Esophagus muscularis mucosa (tissue), 4 donors: ENCODE measurements around the gene MSANTD1. TPM values are rescaled to one million over a fixed set of nuclear protein-coding genes. Genes with fewer than 3 reads are reported as not detected.
"Not testable (repeated sequence)": the region's sequence is repeated elsewhere in the genome, so short reads cannot be mapped to it uniquely, and the experiment has no call there.

Experiments used
- DNase-seq: peaks from one replicate; pipeline ENCODE4 v3.0.0-alpha.2; 2017; ENCODE audit errors: extremely low spot score
- H3K27ac ChIP-seq, 4 donors: fragments of 200-600 bp; sonication (generic); replicated peaks in 1 of 4; 1 replicate in 3 of 4; 2 replicates in 1 of 4; pipeline ENCODE4 v1.5.1; 2016 to 2019; ENCODE audit warnings: mild to moderate bottlenecking in 1 of 4
- H3K27me3 ChIP-seq, 4 donors: fragments of 200-600 bp; sonication (generic); one replicate each; pipeline versions ENCODE4 v1.5.1 to v1.6.0; 2016 to 2019
- H3K36me3 ChIP-seq, 4 donors: fragments of 200-600 bp; sonication (generic); one replicate each; pipeline ENCODE4 v1.5.1; 2016 to 2019
- H3K4me1 ChIP-seq, 4 donors: fragments of 200-600 bp; sonication (generic); one replicate each; pipeline ENCODE4 v1.5.1; 2016 to 2019
- H3K4me3 ChIP-seq, 4 donors: fragments of 200-600 bp; sonication (generic); 1 replicate in 2 of 4; 2 replicates in 2 of 4; pipeline ENCODE4 v1.5.1; 2016 to 2019; ENCODE audit warnings: mild to moderate bottlenecking in 4 of 4, moderate library complexity in 1 of 4
- H3K9me3 ChIP-seq, 4 donors: fragments of 200-600 bp; sonication (generic); 1 replicate in 3 of 4; 2 replicates in 1 of 4; pipeline ENCODE4 v1.5.1; 2016 to 2019
- EP300 ChIP-seq: sonication (generic); formaldehyde crosslinking; IDR thresholded peaks from one replicate; pipeline ENCODE4 v1.6.1; 2017; ENCODE audit warnings: antibody characterized with exemption
- POLR2A ChIP-seq: fragments of 450-650 bp; IDR thresholded peaks from one replicate; pipeline ENCODE4 v1.6.1; 2017; ENCODE audit warnings: antibody characterized with exemption, moderate library complexity, mild to moderate bottlenecking, low read depth
- POLR2AphosphoS5 ChIP-seq, 2 donors: sonication (generic); formaldehyde crosslinking; IDR thresholded peaks; one replicate each; pipeline ENCODE4 v1.6.1; 2017; ENCODE audit warnings: antibody characterized with exemption in 2 of 2
- WGBS: methylation state at CpG from one replicate; pipeline ENCODE4 v1.1.5; 2018; 5-methylcytosine and 5-hydroxymethylcytosine counted together
- intact Hi-C: fragments of 100-400 bp; cut with DNase I; formaldehyde crosslinking; loops from one replicate; pipeline ENCODE4 v1.15.1; 2023
- total RNA-seq, 4 donors: library from RNA; depleted of rRNA; stranded (reverse); fragments of >200 nt; gene quantifications; one replicate each; pipeline versions ENCODE4 v1.1.0 to v1.2.1, GENCODE V29; 2016
- TF ChIP-seq, protein P1 (sequence below), 3 experiments: fragments of 200-600 bp in 2 of 3; fragments of 450-650 bp in 1 of 3; sonication (generic) in 2 of 3; IDR thresholded peaks; one replicate each; pipeline ENCODE4 v1.5.1; 2017 to 2019; ENCODE audit warnings: antibody characterized with exemption in 3 of 3, mild to moderate bottlenecking in 2 of 3, moderate library complexity in 1 of 3

The MSANTD1 gene
- total RNA-seq, 4 donors from 2014 or later = 0.06 to 0.83 (median 0.40) TPM

DNA sequence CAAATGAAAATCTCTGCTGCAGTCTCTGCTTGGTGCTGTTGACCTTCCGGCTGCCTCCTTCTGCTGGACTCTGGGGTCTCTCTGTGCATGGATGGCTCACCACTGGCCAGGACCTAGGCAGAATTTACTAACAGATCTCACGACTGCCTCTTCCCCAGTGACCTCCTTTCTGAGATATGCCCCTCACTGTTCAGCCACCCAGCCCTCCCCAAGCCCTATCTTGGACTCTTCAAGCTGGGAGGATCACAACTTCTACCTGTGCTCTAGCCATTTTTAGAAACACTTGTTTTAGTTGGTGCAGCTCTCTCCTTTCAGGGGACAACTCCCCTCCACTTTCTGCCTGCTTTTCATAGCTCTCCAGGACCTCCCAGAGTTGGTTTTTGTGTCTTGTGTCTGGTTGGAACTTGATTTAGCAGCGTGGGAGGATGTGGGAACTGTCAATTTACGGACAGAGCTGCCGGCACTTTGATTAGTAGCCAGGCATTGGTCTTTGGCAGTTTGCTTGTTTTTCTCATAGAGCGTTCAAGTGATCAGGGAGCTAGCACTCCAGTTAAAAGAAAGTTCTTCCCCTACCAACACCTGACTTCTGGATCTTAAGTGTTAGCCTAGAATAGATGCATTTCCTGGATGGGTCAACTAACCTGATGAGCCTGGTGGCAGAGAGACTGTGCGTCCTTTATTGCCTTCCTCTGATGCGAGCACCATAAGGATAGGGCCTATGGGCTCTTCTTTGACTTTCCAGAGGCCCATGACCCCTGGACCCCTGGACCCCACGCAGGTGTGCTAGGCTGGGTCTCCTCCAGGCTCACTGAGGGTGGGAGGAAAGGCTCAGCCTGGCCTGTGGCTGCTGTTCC, 50.4 kb downstream of the MSANTD1 start:
- no peak overlapping the region for H3K4me3 ChIP-seq
- peaks cover 14 to 55% (median 43%) of the 10 kb centered on the region in 4 donors for H3K4me1 ChIP-seq
- DNase-seq = no peak
- no peaks in the 10 kb centered on the region for H3K36me3 ChIP-seq
- H3K27me3 ChIP-seq = no peaks in the 10 kb centered on the region
- WGBS = 60% methylated on average over 9 of the region's 9 CpGs
- H3K9me3 ChIP-seq = peaks cover 0 to 8% (median 5%) of the 10 kb centered on the region in 4 donors
- TF ChIP-seq EP300 (no peak), POLR2A (no peak), POLR2AphosphoS5 (IDR thresholded peaks at IDR 0.05) (no peak)
- TF ChIP-seq, protein P1, sequence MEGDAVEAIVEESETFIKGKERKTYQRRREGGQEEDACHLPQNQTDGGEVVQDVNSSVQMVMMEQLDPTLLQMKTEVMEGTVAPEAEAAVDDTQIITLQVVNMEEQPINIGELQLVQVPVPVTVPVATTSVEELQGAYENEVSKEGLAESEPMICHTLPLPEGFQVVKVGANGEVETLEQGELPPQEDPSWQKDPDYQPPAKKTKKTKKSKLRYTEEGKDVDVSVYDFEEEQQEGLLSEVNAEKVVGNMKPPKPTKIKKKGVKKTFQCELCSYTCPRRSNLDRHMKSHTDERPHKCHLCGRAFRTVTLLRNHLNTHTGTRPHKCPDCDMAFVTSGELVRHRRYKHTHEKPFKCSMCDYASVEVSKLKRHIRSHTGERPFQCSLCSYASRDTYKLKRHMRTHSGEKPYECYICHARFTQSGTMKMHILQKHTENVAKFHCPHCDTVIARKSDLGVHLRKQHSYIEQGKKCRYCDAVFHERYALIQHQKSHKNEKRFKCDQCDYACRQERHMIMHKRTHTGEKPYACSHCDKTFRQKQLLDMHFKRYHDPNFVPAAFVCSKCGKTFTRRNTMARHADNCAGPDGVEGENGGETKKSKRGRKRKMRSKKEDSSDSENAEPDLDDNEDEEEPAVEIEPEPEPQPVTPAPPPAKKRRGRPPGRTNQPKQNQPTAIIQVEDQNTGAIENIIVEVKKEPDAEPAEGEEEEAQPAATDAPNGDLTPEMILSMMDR (IDR thresholded peaks at IDR 0.05) = no peak
- H3K27ac ChIP-seq = peak overlapping the region in 1 of 4 donors; percentile 15
- intact Hi-C loops = no loop called here

DNA sequence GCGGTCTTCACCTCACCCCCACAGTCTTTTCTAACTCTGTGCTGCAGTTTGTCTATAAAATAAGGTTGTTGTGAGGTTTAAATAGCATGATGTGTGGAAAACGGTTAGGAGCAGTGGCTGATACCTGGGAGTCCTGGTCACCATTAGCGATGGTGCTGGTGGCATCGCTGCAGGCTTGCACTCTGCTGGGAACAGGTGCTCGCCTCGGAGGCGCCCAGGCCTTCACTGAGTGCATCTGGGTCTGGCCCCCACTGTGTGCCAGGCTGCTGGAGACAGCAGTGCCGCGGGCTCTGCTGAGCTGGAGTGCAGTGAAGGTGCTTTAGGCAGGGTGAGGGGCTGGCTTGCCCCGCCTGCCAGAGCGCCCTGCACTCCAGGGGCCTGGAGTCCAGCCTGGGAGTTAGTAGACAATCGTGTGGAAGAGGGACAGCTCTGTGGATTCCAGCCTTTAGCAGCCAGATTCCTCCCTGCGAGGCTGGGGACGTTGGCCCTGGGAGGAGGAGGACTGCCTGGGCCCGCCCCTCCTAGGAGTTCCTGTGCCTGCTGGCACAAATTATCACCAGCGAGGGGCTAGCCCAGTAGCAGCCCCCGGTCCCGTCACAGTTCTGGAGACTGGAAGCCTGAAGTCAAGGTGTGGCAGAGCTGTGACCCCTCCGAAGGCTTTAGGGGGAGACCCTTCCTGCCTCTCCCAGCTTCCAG, 51.2 kb downstream of the MSANTD1 start:
- Histone ChIP-seq H3K36me3 (no peaks in the 10 kb centered on the region), H3K9me3 (peaks cover 0 to 8% (median 5%) of the 10 kb centered on the region in 4 donors), H3K4me1 (peaks cover 21 to 57% (median 46%) of the 10 kb centered on the region in 4 donors), H3K4me3 (no peak overlapping the region), H3K27ac (no peak overlapping the region), H3K27me3 (no peaks in the 10 kb centered on the region)
- 78% methylated on average over 15 of the region's 19 CpGs for WGBS
- TF ChIP-seq POLR2A (no peak), EP300 (no peak), POLR2AphosphoS5 (IDR thresholded peaks at IDR 0.05) (no peak)
- TF ChIP-seq, protein P1 (IDR thresholded peaks at IDR 0.05) = no peak
- no peak for DNase-seq
- intact Hi-C loops = no loop called here

DNA sequence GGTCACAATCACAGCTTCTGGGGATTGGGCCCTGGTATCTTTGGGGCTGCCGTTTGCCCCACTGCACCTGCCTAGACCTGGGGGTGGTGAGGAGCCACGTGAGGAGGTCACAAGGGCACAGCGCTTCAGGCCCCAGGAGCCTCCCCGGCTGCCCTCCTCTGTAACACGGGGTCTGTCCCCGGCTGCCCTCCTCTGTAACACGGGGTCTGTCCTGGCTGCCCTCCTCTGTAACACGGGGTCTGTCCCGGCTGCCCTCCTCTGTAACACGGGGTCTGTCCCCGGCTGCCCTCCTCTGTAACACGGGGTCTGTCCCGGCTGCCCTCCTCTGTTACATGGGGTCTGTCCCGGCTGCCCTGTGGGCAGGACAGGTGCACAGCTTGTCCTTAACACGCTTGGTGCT, 51.9 kb downstream of the MSANTD1 start:
- H3K27ac ChIP-seq, H3K27me3 ChIP-seq, H3K9me3 ChIP-seq, H3K36me3 ChIP-seq, H3K4me3 ChIP-seq, intact Hi-C loops, DNase-seq: not testable (repeated sequence)
- peaks cover 29 to 64% (median 53%) of the 10 kb centered on the region in 4 donors for H3K4me1 ChIP-seq
- 91% methylated on average over 14 of the region's 15 CpGs for WGBS

DNA sequence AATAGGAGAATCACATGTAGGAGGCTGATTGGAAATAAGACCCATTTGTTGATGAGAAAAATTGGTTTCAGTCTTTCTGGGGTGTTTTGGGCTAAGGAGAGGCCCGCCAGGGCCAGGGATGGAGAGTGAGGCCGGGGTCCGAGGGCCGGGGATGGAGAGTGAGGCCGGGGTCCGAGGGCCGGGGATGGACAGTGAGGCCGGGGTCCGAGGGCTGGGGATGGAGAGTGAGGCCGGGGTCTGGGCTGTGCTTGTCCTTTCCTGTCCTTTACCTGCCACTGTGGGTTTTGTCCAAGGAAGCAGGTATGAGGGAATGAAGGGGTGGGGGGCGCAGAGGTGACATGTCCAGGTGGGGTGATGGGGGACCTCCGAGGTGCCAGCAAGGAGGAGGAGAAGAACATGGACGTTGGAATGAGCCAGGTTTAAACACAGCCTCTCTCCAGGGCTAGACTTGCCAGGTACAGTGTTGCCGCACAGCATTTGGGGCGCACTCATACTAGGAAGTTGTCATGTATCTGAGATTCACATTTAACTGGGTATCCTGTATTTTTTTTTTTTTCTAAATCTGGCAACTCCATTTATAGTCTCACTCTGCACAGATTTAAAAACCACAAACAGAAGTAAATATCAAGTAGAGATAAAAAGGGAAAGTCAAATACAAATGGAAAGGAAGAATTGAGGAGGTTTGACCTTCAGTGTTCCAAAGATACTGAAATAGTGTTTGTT, 52.7 kb downstream of the MSANTD1 start:
- H3K36me3 ChIP-seq = no peaks in the 10 kb centered on the region
- H3K4me1 ChIP-seq = peaks cover 34 to 72% (median 60%) of the 10 kb centered on the region in 4 donors
- no peak overlapping the region for H3K27ac ChIP-seq
- intact Hi-C loops = no loop called here
- 88% methylated on average over 15 of the region's 15 CpGs for WGBS
- DNase-seq = no peak
- H3K4me3 ChIP-seq = no peak overlapping the region
- peaks cover 0 to 8% (median 5%) of the 10 kb centered on the region in 4 donors for H3K9me3 ChIP-seq
- H3K27me3 ChIP-seq = no peaks in the 10 kb centered on the region
- TF ChIP-seq EP300 (no peak), POLR2AphosphoS5 (IDR thresholded peaks at IDR 0.05) (no peak), POLR2A (no peak)
- TF ChIP-seq, protein P1 (IDR thresholded peaks at IDR 0.05) = no peak
